ENCODE results near the gene PHKA1.
"Not testable (repeated sequence)": the region's sequence is repeated elsewhere in the genome, so short reads cannot be mapped to it uniquely, and the experiment has no call there.

PHKA1 gene

DNA sequence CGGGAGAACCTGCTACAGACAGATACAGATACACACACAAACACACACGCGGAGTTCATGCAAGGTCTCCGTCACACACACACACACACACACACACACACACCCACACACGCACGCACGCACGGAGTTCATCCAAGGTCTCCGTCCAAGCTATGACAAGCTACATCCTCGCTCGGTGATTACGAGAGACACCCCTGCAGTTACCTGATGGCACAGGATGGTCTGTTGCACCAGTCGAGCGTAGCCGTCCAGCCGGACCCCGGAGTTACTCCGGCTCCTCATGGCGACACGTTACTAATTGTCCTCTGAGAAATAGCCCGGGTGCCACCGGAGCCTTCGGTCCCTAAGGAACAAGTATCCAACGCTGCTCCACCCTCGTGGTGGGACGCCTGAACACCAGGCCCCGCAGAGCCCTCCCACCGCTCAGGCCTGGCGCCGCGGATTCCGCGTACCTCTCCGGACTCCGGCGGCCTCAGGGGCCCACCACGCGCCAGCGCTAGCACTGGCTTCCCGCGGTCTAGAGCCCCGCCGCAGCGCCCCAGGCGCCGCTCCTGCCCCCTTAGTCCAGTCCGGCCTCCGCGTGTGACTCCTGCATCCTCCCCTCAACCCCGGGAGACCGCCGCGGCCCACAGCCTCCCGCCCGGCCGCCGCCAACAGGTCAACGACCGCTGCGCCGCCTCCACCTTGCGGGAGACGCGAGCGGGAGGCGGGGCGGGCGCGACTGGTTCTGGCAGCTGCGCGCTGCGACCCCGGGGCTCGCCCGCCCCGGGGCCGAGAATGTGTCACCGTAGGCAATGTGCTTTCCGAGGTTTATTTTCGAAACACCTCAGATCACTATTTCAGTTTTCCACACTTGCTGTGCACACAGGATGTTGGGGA is at the start of gene PHKA1:
TSS of gene PHKA1 (minus strand) at position 708 of the 879 bp plus-strand sequence. CDS start at position 282, 426 bp downstream.
- peak; percentile 20 for DNase-seq

- not testable (repeated sequence) for DNase-seq
Measured at GRCh38 chrX:72760454-72760853, 46.3 kb upstream of the PHKA1 start.

DNA sequence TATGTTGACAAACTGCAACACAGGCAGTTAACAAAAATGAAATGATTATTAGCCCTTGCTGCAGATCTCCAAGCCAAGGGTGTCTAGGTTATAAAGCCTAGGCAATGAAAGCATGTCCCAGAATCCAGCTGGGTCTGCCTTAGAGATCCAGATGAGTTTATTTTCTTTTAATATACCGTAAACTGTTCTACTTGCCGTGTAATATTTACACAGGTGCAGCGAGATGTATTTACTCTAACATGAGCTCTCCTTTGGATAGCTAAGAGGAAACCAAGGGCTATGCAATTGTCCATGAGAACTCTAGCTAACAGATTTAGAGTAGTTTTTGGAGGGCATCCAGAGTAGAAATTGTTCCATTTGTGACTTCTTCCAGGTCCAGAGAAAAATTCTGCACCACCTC is 34.4 kb upstream of the PHKA1 start:
- DNase-seq = not testable (repeated sequence)

GRCh38 chrX:72745546-72745945 is 31.4 kb upstream of the PHKA1 start:
- DNase-seq = not testable (repeated sequence)

GRCh38 chrX:72735561-72735960 is 21.5 kb upstream of the PHKA1 start:
- no peak for DNase-seq

DNA sequence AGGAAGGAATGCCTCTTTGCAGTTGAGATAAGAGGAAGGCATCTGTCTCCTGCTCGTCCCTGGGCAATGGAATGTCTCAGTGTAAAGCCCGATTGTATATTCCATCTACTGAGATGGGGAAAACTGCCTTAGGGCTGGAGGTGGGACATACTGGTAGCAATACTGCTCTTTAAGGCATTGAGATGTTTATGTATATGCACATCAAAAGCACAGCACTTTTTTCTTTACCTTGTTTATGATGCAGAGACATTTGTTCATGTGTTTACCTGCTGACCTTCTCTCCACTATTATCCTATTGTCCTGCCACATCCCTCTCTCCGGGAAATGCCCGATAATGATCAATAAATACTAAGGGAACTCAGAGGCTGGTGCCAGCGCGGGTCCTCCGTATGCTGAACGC is 19.5 kb upstream of the PHKA1 start:
- DNase-seq = not testable (repeated sequence)

GRCh38 chrX:72727846-72728245 is 13.7 kb upstream of the PHKA1 start:
- DNase-seq = no peak

DNA sequence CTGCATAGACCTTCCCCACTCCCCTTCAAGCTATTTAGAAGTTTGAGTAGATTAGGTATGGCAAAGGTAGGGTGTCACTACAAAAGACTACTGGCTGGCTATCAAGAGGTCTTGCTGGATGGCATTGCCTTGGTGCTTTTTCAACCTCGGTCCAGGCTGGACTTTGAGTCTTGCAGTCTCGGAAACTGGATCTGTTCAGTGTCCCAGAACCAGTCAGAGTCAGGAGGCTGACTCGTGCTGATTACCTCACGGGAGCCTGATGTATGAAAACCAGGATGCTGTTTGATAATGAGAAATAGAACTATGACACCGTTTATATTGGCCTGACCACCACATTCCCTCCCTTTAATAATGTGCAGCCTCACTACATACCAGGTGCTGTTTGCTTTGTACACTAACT is 2.7 kb upstream of the PHKA1 start:
- DNase-seq = no peak

DNA sequence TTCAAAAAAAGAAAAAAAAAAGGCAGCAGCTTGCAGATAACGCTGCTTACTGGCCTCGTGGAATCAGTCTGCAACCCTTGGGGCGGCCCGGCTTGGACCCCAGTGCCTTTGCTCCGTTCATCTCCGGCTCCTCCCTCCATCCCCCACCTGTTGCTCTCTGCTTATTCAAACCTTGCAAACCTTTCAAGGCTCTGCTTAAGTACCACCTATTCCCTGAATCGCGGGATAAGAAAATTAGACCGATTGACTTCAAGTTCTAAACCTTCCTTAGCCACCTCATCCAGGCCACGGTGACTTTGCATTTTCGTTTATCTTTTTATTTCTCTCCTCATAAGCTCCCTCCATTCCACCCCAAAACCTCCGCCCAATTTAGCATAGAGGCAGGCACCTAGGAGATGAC is 1.4 kb upstream of the PHKA1 start:
- no peak for DNase-seq

DNA sequence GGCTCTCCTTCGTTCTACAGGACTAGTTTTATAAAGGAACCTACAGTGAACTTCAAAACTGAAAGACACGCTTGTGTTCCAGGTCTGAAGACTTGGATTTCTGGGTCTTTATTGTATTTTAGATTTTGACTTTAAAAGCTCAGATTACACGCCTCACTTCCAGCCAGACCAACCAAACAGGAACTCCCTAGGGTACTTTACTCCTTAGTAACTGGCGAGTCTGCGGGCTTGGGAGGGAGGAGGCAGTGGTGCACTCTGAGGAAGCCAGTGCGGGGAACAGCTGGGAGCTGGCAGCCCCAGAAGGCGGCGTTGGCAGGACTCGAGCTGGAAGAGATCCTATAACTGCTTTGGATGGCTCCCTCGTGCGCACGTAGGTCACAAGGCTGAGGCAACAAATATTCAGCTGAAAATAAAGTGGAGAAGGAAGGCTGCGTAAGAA is 391 bp upstream of the PHKA1 start:
- DNase-seq = peak; percentile 56

- DNase-seq = no peak
Measured at GRCh38 chrX:72713130-72713529, 976 bp downstream of the PHKA1 start.

- DNase-seq = no peak
Measured at GRCh38 chrX:72712094-72712755, 1.9 kb downstream of the PHKA1 start.

DNA sequence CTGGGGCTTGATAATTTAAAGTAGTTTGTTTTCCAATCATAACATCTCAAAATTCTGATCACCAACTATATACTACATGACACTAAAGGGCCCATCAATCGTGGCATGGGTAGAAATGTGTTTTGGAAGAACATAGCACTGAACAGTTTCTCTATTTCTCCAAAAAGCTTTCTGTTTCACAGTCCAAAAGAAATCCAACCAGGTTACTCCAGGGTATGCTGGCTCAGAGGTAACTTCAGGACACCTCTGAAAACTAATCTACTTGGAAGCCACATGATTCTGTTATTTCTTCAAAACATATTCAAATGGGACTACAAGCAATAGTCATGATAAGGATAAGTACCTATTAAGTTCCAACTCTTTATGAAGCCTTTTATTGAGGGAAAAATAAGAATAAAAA is 8.3 kb downstream of the PHKA1 start:
- DNase-seq = no peak

GRCh38 chrX:72705111-72705510 is 9.0 kb downstream of the PHKA1 start:
- no peak for DNase-seq

- DNase-seq = no peak
Measured at GRCh38 chrX:72694170-72694569, 19.9 kb downstream of the PHKA1 start.

DNA sequence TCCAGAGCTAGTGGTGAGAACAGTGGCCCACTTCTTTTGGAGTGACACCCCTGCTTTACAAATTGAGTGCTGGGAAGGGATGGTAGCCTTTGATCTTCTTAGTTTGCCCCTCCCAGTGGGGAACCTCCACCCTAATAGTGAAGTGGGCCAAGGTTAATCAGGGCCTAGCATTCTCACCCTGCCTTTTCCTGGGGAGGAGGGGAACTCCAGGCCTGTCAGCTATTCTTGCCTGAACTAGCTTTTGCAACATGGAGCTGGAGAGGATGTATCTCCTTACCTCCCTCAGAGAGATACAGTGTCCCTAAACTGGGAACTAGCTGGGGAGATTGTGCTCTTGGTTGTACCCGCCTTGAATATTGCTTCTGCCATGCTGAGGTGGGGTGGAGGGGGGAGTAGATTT is 20.6 kb downstream of the PHKA1 start:
- no peak for DNase-seq

DNA sequence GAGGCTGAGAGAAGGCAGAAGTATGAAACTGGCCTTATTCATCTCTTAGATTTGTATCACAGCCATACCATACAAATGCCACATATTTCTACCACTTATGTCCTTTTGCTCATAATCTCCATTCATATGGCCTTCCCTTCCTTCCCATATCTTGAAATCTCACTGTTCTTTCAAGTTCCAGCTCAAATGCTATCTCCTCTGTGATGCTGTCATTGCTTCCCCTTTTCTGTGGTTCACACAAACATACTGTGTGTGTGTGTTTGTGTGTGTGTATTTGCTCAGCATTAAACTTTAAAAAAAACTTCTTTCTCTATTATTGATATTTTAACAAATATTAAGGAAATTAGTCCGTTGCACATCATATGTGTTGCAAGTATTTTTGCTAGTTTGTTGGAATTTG is 26.7 kb downstream of the PHKA1 start:
- no peak for DNase-seq

DNA sequence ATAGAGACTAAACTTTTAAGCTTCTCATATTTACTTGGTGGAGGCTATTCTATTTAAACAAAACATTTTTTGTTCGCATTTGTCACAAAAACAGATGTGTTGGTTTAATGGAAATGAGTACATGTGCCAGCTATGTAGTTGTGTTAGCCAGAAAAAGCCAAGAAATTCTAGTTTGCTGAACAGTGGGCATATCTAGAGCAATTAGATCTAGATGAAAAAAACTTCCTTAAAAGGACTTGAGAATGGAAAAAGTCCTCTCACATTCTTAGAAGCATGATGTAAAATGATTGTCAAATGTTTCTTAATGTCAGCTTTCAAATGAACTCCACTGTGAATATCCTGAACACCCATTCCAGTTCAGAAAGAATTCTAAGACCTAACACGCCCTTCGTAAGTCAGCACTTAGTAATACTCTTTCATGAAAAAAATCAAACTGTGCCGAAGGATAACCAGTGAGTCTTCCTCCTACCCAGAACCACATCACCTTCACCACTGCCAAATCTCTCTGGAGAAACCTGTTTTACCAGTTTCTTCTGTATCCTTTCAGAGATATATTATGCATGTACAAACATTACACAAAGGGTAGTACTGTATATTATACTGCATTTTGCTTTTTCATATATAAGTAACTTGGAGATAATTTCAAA is 28.2 kb downstream of the PHKA1 start:
- DNase-seq = no peak

GRCh38 chrX:72685018-72685417 is 29.1 kb downstream of the PHKA1 start:
- DNase-seq = no peak

DNA sequence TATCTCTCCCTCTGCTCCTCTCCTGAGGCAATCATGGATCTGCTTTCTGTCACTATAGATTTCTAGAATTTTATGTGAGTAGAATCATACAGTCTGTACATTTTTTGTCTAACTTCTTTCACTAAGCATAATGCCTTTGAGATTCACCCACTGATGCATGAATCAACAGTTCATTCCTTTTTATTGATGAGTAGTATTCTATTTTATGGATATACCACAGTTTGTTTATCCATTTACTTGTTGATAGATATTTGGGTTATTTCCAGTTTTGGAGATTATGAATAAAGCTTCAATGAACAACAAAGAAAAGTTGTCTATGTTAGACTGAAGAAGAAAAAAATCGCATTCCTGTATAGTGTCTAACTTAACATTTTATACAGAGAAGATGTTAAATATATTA is 30.5 kb downstream of the PHKA1 start:
- DNase-seq = no peak

DNA sequence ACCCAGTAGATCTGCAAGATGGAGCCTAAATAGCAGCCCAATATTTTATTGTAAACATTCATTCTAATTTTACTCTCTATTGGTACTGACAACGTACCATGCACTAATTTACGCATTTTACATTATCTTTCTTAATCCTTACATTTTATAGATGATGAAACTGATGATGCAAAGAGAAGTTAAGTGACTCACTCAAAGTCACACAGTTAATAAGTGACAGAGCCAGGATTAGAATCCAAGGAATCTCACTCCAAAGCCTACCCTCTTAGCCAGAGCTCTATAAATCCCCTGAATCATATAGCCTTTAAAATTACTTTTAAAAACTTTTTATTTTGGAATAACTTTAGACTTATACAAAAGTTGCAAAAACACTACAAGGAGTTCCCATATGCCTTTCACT is 37.6 kb downstream of the PHKA1 start:
- DNase-seq = no peak

DNA sequence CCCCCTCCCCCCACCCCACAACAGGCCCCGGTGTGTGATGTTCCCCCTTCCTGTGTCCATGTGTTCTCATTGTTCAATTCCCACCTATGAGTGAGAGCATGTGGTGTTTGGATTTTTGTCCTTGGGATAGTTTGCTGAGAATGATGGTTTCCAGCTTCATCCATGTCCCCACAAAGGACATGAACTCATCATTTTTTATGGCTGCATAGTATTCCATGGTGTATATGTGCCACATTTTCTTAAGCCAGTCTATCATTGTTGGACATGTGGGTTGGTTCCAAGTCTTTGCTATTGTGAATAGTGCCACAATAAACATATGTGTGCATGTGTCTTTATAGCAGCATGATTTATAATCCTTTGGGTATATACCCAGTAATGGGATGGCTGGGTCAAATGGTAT is 40.2 kb downstream of the PHKA1 start:
- not testable (repeated sequence) for DNase-seq

DNA sequence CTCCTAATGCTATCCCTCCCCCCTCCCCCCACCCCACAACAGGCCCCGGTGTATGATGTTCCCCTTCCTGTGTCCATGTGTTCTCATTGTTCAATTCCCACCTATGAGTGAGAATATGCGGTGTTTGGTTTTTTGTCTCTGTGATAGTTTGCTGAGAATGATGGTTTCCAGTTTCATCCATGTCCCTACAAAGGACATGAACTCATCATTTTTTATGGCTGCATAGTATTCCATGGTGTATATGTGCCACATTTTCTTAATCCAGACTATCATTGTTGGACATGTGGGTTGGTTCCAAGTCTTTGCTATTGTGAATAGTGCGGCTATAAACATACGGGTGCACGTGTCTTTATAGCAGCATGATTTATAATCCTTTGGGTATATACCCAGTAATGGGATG is 44.6 kb downstream of the PHKA1 start:
- DNase-seq = not testable (repeated sequence)

DNA sequence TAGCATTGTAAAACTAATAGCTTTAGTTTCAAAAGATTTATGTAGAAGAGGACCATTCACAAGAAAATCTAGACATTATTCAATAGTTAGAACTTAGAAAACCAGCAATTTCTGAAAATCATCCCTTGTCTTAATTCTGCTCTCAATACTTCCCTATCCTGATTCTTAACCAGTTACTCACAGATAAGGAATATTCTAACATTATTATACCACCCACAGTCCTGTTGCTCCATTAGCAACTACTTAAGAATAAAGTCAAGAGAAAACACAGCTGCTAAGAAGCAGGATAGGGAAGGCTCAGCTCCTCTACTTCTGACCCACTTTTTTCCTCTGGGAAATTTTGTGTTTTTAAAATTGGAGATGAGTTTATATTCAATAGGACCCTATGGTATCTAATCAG is 47.7 kb downstream of the PHKA1 start:
- no peak for DNase-seq

All from NCI-H1092 (cell line).